Ascending aorta (tissue), 2 donors: ENCODE data around the gene GFOD2. TPM values are rescaled to one million over a fixed set of nuclear protein-coding genes. Genes with fewer than 3 reads are reported as not detected.

ENCODE experiments used
- DNase-seq, 2 donors: peaks; one replicate each; pipeline ENCODE4 v3.0.0-alpha.2; 2019; ENCODE audit warnings: low spot score in 2 of 2
- H3K27ac ChIP-seq, 2 donors: fragments of 200-600 bp; sonication (generic); one replicate each; pipeline ENCODE4 v1.5.1; 2016 to 2017; ENCODE audit warnings: mild to moderate bottlenecking in 1 of 2
- H3K27me3 ChIP-seq: fragments of 200-600 bp; sonication (generic); one replicate; pipeline ENCODE4 v1.5.1; 2017
- H3K36me3 ChIP-seq, 2 donors: fragments of 200-600 bp; sonication (generic); one replicate each; pipeline ENCODE4 v1.5.1; 2016
- H3K4me1 ChIP-seq, 2 donors: fragments of 200-600 bp; sonication (generic); one replicate each; pipeline ENCODE4 v1.5.1; 2016 to 2017; ENCODE audit warnings: mild to moderate bottlenecking in 1 of 2
- H3K4me3 ChIP-seq, 2 donors: fragments of 200-600 bp; sonication (generic); one replicate each; pipeline ENCODE4 v1.5.1; 2016 to 2017; ENCODE audit warnings: mild to moderate bottlenecking in 1 of 2
- H3K9me3 ChIP-seq, 2 donors: fragments of 200-600 bp; sonication (generic); one replicate each; pipeline ENCODE4 v1.5.1; 2016
- intact Hi-C: fragments of 100-400 bp; cut with DNase I; formaldehyde crosslinking; loops from one replicate; pipeline ENCODE4 v1.15.1; 2023
- total RNA-seq: library from RNA; depleted of rRNA; stranded (reverse); fragments of >200 nt; gene quantifications from one replicate; pipeline ENCODE4 v1.1.0, GENCODE V29; 2016
- TF ChIP-seq, protein P1 (sequence below), 3 experiments: fragments of 200-600 bp in 2 of 3; fragments of 450-650 bp in 1 of 3; sonication (generic) in 2 of 3; IDR thresholded peaks; one replicate each; pipeline ENCODE4 v1.5.1; 2016 to 2019; ENCODE audit warnings: antibody characterized with exemption in 3 of 3, mild to moderate bottlenecking in 1 of 3, moderate library complexity in 1 of 3

The GFOD2 gene
- total RNA-seq, 1 donor from 2014 or later = 43.5 TPM

DNA sequence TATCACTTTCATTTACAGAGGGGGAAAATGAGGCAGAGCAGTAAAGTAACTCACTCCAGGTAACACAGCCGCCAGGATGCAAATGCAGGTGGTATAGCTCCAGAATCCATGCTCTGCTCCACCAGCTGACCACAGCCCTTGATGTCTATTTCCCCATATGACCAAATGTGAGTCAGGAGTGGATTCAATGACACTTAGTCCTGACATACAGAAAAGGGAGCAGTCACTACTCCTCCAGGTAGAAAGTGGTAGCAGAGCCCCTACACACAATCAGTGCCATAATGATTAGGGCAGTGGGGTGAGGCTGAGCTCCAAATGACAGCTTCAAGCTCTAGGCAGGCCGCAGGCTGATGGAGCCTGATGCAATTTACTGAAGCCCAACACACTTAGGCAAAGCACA is 43.3 kb upstream of the GFOD2 start:
- no peaks in the 10 kb centered on the region for H3K9me3 ChIP-seq
- H3K27ac ChIP-seq = no peak overlapping the region
- DNase-seq = no peak
- H3K27me3 ChIP-seq = no peaks in the 10 kb centered on the region
- intact Hi-C loops = no loop called here
- no peak overlapping the region for H3K4me3 ChIP-seq
- H3K4me1 ChIP-seq = no peaks in the 10 kb centered on the region
- peaks cover 3% of the 10 kb centered on the region in 2 donors for H3K36me3 ChIP-seq
- TF ChIP-seq, protein P1, sequence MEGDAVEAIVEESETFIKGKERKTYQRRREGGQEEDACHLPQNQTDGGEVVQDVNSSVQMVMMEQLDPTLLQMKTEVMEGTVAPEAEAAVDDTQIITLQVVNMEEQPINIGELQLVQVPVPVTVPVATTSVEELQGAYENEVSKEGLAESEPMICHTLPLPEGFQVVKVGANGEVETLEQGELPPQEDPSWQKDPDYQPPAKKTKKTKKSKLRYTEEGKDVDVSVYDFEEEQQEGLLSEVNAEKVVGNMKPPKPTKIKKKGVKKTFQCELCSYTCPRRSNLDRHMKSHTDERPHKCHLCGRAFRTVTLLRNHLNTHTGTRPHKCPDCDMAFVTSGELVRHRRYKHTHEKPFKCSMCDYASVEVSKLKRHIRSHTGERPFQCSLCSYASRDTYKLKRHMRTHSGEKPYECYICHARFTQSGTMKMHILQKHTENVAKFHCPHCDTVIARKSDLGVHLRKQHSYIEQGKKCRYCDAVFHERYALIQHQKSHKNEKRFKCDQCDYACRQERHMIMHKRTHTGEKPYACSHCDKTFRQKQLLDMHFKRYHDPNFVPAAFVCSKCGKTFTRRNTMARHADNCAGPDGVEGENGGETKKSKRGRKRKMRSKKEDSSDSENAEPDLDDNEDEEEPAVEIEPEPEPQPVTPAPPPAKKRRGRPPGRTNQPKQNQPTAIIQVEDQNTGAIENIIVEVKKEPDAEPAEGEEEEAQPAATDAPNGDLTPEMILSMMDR (IDR thresholded peaks at IDR 0.05) = no peak

DNA sequence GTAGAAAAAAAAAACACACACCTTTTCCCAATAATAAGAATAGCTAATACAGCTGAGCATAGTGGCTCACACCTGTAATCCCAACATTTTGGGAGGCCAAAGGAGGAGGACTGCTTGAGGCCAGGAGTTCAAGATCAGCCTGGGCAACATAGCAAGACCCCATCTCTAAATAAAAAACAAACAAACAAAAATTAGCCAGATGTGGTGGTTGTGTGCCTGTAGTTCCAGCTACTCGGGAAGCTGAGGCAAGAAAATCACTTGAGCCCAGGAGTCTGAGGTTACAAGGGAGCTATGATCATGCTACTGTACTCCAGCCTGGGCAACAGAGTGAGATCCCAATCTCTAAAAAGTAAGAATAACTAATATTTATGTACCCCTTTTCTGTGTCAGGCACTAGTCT is 42.8 kb upstream of the GFOD2 start:
- Histone ChIP-seq H3K4me1 (no peaks in the 10 kb centered on the region), H3K4me3 (no peak overlapping the region), H3K27ac (no peak overlapping the region), H3K36me3 (peaks cover 3% of the 10 kb centered on the region in 2 donors), H3K27me3 (no peaks in the 10 kb centered on the region), H3K9me3 (no peaks in the 10 kb centered on the region)
- TF ChIP-seq, protein P1 (IDR thresholded peaks at IDR 0.05) = no peak
- DNase-seq = no peak
- intact Hi-C loops = no loop called here

- intact Hi-C loops = no loop called here
- DNase-seq = no peak
- Histone ChIP-seq H3K9me3 (no peaks in the 10 kb centered on the region), H3K36me3 (peaks cover 3% of the 10 kb centered on the region in 2 donors), H3K4me1 (no peaks in the 10 kb centered on the region), H3K27ac (no peak overlapping the region), H3K4me3 (no peak overlapping the region), H3K27me3 (no peaks in the 10 kb centered on the region)
- TF ChIP-seq, protein P1 (IDR thresholded peaks at IDR 0.05) = no peak
Measured at GRCh38 chr16:67760956-67761230, 41.8 kb upstream of the GFOD2 start.

DNA sequence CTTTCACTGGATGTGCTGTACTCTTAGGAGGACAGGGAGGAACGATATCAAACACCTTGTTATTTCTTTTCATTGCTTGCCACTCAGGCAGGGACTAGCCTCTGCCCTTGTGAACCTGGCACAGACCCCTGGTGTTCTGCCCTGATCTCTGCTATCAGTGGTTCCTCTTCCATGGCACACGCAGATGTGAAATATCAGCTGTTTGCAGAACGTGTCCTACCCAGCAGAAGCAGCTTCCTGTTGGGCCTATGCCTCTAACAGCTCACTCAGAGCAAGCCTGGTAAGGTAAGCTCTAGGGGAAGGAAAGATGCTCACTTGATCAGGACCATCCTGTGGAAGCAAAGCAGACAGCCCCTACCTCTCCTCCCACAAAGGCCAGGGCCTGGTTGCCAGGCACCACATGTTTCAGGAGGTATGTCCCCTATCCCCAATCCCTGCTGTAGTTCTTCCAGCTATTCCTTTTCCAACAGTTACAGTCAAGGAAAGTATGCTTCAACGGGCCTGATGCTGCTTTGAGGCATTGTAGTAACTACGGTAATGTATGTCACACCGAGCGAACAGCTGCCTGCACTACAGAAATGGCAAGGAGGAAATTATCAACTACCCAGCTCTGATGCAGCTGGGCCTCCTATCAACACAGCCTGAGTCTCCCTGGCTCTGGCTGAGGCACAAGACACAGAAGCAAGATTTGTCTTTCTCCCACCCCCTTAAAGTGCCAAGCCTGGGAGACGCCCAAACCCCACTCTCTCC is 41.3 kb upstream of the GFOD2 start:
- Histone ChIP-seq H3K4me1 (no peaks in the 10 kb centered on the region), H3K27me3 (no peaks in the 10 kb centered on the region), H3K36me3 (peaks cover 3% of the 10 kb centered on the region in 2 donors), H3K9me3 (no peaks in the 10 kb centered on the region), H3K4me3 (no peak overlapping the region), H3K27ac (no peak overlapping the region)
- no peak for DNase-seq
- intact Hi-C loops = no loop called here
- TF ChIP-seq, protein P1 (IDR thresholded peaks at IDR 0.05) = no peak

DNA sequence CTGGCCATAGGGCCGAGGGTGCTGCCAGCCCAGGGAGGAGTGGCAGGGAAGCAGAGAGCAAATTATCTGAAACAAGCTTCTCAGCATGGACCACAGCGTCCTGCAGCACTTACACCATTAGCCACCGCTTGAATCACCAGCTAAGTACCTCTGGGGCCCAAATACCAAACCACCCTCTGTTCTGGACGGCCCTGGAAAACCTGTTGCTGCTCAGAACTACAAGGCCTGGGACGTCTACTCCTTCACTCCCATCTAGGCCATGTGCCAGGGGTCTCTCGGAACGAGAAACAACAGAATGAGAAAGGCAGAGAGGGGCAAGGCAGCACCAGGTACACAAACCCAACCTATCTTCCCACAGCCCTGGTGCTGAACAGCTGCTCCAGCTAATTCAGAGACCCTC is 39.9 kb upstream of the GFOD2 start:
- H3K27me3 ChIP-seq = no peaks in the 10 kb centered on the region
- H3K27ac ChIP-seq = no peak overlapping the region
- peaks cover 3% of the 10 kb centered on the region in 2 donors for H3K36me3 ChIP-seq
- intact Hi-C loops = no loop called here
- no peak for DNase-seq
- H3K9me3 ChIP-seq = no peaks in the 10 kb centered on the region
- H3K4me3 ChIP-seq = no peak overlapping the region
- H3K4me1 ChIP-seq = no peaks in the 10 kb centered on the region
- TF ChIP-seq, protein P1 (IDR thresholded peaks at IDR 0.05) = no peak

GRCh38 chr16:67758006-67758405 is 38.9 kb upstream of the GFOD2 start:
- Histone ChIP-seq H3K27me3 (no peaks in the 10 kb centered on the region), H3K27ac (no peak overlapping the region), H3K36me3 (peaks cover 3% of the 10 kb centered on the region in 2 donors), H3K9me3 (no peaks in the 10 kb centered on the region), H3K4me1 (no peaks in the 10 kb centered on the region), H3K4me3 (no peak overlapping the region)
- DNase-seq = no peak
- intact Hi-C loops = no loop called here
- TF ChIP-seq, protein P1 (IDR thresholded peaks at IDR 0.05) = no peak
